ENCODE data around the gene TEX14.

GRCh38 chr17:58531122-58531521 is 160.7 kb downstream of the TEX14 start:
- TF ChIP-seq CTCF (IDR thresholded peaks at IDR 0.05) (no peak), POLR2A (IDR thresholded peaks at IDR 0.05) (no peak)
